OCI-LY1 (cell line): Measurements from ENCODE around the gene EPB41.

Experiments used
- H2AFZ ChIP-seq: fragments of 200-600 bp; sonication (generic), shearing (Covaris generic); 2 replicates; pipeline ENCODE4 v1.6.0; 2014; ENCODE audit warnings: antibody characterized with exemption, mild to moderate bottlenecking, low read length
- H3F3A ChIP-seq: fragments of 200-600 bp; sonication (generic), shearing (Covaris generic); 2 replicates; pipeline ENCODE4 v1.6.0; 2014; ENCODE audit warnings: mild to moderate bottlenecking, antibody characterized with exemption, low read length, moderate library complexity; ENCODE audit not compliant: insufficient read depth
- H3K27ac ChIP-seq: fragments of 200-600 bp; sonication (generic); 2 replicates; pipeline ENCODE4 v1.5.1; 2014; ENCODE audit warnings: low read length, mixed run types, mild to moderate bottlenecking, low read depth; ENCODE audit not compliant: poor library complexity, severe bottlenecking
- H3K27me3 ChIP-seq: fragments of 200-600 bp; sonication (generic); 2 replicates; pipeline ENCODE4 v1.6.0; 2014; ENCODE audit warnings: antibody characterized with exemption, mild to moderate bottlenecking, low read length, moderate library complexity; ENCODE audit not compliant: insufficient read depth
- H3K36me3 ChIP-seq: fragments of 200-600 bp; sonication (generic); 2 replicates; pipeline ENCODE4 v1.6.1; 2014; ENCODE audit warnings: mild to moderate bottlenecking, antibody characterized with exemption, low read length, moderate library complexity, mixed read lengths; ENCODE audit not compliant: insufficient read depth
- H3K4me1 ChIP-seq: fragments of 200-600 bp; sonication (generic); 2 replicates; pipeline ENCODE4 v1.5.1; 2014; ENCODE audit warnings: mild to moderate bottlenecking, low read length, moderate library complexity; ENCODE audit not compliant: insufficient read depth, severe bottlenecking
- H3K4me2 ChIP-seq: fragments of 200-600 bp; sonication (generic), shearing (Covaris generic); 2 replicates; pipeline ENCODE4 v1.6.1; 2014; ENCODE audit warnings: low read length
- H3K4me3 ChIP-seq: fragments of 200-600 bp; sonication (generic); 2 replicates; pipeline ENCODE4 v1.5.1; 2014; ENCODE audit warnings: low read length, low read depth, mild to moderate bottlenecking, mixed read lengths; ENCODE audit not compliant: poor library complexity, severe bottlenecking
- H3K79me2 ChIP-seq: fragments of 200-600 bp; shearing (Covaris generic); 2 replicates; pipeline ENCODE4 v1.6.1; 2016; ENCODE audit warnings: mixed run types, low read length, mixed read lengths; ENCODE audit not compliant: insufficient read depth
- H3K9ac ChIP-seq: fragments of 200-600 bp; sonication (generic), shearing (Covaris generic); 2 replicates; pipeline ENCODE4 v1.6.1; 2014; ENCODE audit warnings: mild to moderate bottlenecking, low read length, mixed read lengths
- H3K9me2 ChIP-seq: fragments of 200-600 bp; sonication (generic), shearing (Covaris generic); 2 replicates; pipeline ENCODE4 v1.6.1; 2014; ENCODE audit warnings: low read depth, mild to moderate bottlenecking, low read length, mixed read lengths
- H3K9me3 ChIP-seq: fragments of 200-600 bp; shearing (Covaris generic); 2 replicates; pipeline ENCODE4 v1.6.1; 2014; ENCODE audit warnings: low read length, mixed read lengths
- H4K20me1 ChIP-seq: fragments of 200-600 bp; sonication (generic), shearing (Covaris generic); 2 replicates; pipeline ENCODE4 v1.6.0; 2016; ENCODE audit warnings: mild to moderate bottlenecking, low read length; ENCODE audit not compliant: insufficient read depth
- CTCF ChIP-seq: fragments of 200-600 bp; sonication (generic), shearing (Covaris generic); IDR thresholded peaks from 2 replicates; pipeline ENCODE4 v1.5.1; 2017; ENCODE audit warnings: mild to moderate bottlenecking, antibody characterized with exemption, low read length, moderate library complexity, mixed read lengths
- EZH2 ChIP-seq: fragments of 200-600 bp; sonication (generic), shearing (Covaris generic); IDR thresholded peaks from 2 replicates; pipeline ENCODE4 v1.8.0; 2017; ENCODE audit warnings: borderline replicate concordance, mixed run types, mild to moderate bottlenecking, antibody characterized with exemption, low read length, moderate library complexity, mixed read lengths

Gene EPB41

GRCh38 chr1:29032841-29033240 lies 118.5 kb downstream of the EPB41 start:
- no peaks in the 10 kb centered on the region for H4K20me1 ChIP-seq
- no peak overlapping the region for H3K4me3 ChIP-seq
- no peaks in the 10 kb centered on the region for H3K9me2 ChIP-seq
- peaks cover 6% of the 10 kb centered on the region; the same call in 1 of the 2 replicates for H3F3A ChIP-seq
- H3K27ac ChIP-seq: no peak overlapping the region
- H3K27me3 ChIP-seq: no peaks in the 10 kb centered on the region
- no peak overlapping the region for H3K9ac ChIP-seq
- TF ChIP-seq CTCF (no peak), EZH2 (no peak)
- no peaks in the 10 kb centered on the region for H3K4me1 ChIP-seq
- no peaks in the 10 kb centered on the region for H3K79me2 ChIP-seq
- no peaks in the 10 kb centered on the region for H3K9me3 ChIP-seq
- no peak overlapping the region for H2AFZ ChIP-seq
- peaks cover 56% of the 10 kb centered on the region for H3K36me3 ChIP-seq
- H3K4me2 ChIP-seq: no peak overlapping the region

- Histone ChIP-seq H3K27ac (no peak overlapping the region), H3K4me3 (no peak overlapping the region), H3K79me2 (no peaks in the 10 kb centered on the region), H3K9me3 (no peaks in the 10 kb centered on the region), H2AFZ (no peak overlapping the region), H3F3A (peaks cover 6% of the 10 kb centered on the region; the same call in 1 of the 2 replicates), H3K9ac (no peak overlapping the region), H3K4me1 (no peaks in the 10 kb centered on the region), H3K27me3 (no peaks in the 10 kb centered on the region), H3K9me2 (no peaks in the 10 kb centered on the region), H4K20me1 (no peaks in the 10 kb centered on the region), H3K36me3 (peaks cover 65% of the 10 kb centered on the region), H3K4me2 (no peak overlapping the region)
- TF ChIP-seq EZH2 (no peak), CTCF (peak; percentile 76)
Measured at GRCh38 chr1:29033829-29034466, 119.6 kb downstream of the EPB41 start.

GRCh38 chr1:29043274-29043965 lies 129.1 kb downstream of the EPB41 start:
- no peaks in the 10 kb centered on the region for H4K20me1 ChIP-seq
- no peaks in the 10 kb centered on the region for H3K9me3 ChIP-seq
- no peaks in the 10 kb centered on the region for H3K9me2 ChIP-seq
- no peak overlapping the region for H3K9ac ChIP-seq
- no peaks in the 10 kb centered on the region for H3K27me3 ChIP-seq
- no peak overlapping the region for H3K4me2 ChIP-seq
- peaks cover 44% of the 10 kb centered on the region for H3K36me3 ChIP-seq
- H3K79me2 ChIP-seq: no peaks in the 10 kb centered on the region; the same call in 1 of the 2 replicates
- H3K4me3 ChIP-seq: no peak overlapping the region
- TF ChIP-seq EZH2 (no peak), CTCF (no peak)
- H2AFZ ChIP-seq: no peak overlapping the region
- no peaks in the 10 kb centered on the region for H3K4me1 ChIP-seq
- no peak overlapping the region for H3K27ac ChIP-seq
- no peaks in the 10 kb centered on the region for H3F3A ChIP-seq
